Fibroblast of gingiva (primary cell): ENCODE measurements around the gene SLC25A11.
A peak's percentile ranks its signal among the peaks of the same experiment; 100 is the strongest.
"Not testable (repeated sequence)": the region's sequence is repeated elsewhere in the genome, so short reads cannot be mapped to it uniquely, and the experiment has no call there.

Source experiments
- DNase-seq: peaks from one replicate; pipeline ENCODE4 v3.0.0-alpha.2; 2011; ENCODE audit warnings: low read depth

SLC25A11 gene

GRCh38 chr17:4919511-4920047 lies 20.3 kb downstream of the SLC25A11 start:
- DNase-seq, result no peak

- DNase-seq, result not testable (repeated sequence)
These were observed 25.3 kb downstream of the SLC25A11 start for GRCh38 chr17:4914551-4914950.

GRCh38 chr17:4913994-4914393 lies 25.9 kb downstream of the SLC25A11 start:
- no peak for DNase-seq

- peak; percentile 93 for DNase-seq
These were observed 30.9 kb downstream of the SLC25A11 start for GRCh38 chr17:4908711-4909496.

- no peak for DNase-seq
These were observed 31.5 kb downstream of the SLC25A11 start for GRCh38 chr17:4908301-4908700.

- not testable (repeated sequence) for DNase-seq
These were observed 33.2 kb downstream of the SLC25A11 start for GRCh38 chr17:4906642-4907041.

GRCh38 chr17:4903051-4903818 lies 36.6 kb downstream of the SLC25A11 start, which contains the start of gene CHRNE:
CHRNE (minus strand) TSS chr17:4903098; CDS start chr17:4903063, 35 bp downstream.
- DNase-seq, result peak; percentile 57

GRCh38 chr17:4902540-4902939 lies 37.3 kb downstream of the SLC25A11 start:
- no peak for DNase-seq

GRCh38 chr17:4901648-4902344 lies 38.0 kb downstream of the SLC25A11 start:
- no peak for DNase-seq

- DNase-seq, result no peak
These were observed 38.7 kb downstream of the SLC25A11 start for GRCh38 chr17:4901108-4901647.

- DNase-seq, result no peak
These were observed 39.4 kb downstream of the SLC25A11 start for GRCh38 chr17:4900231-4901107.

- DNase-seq, result peak; percentile 67
These were observed 40.3 kb downstream of the SLC25A11 start, which contains the start of gene C17orf107 for GRCh38 chr17:4899341-4900230. C17orf107 (plus strand) TSS chr17:4899536; CDS start chr17:4899763, 227 bp downstream.

- no peak for DNase-seq
These were observed 40.9 kb downstream of the SLC25A11 start for GRCh38 chr17:4898927-4899326.

GRCh38 chr17:4898351-4898750 lies 41.5 kb downstream of the SLC25A11 start:
- DNase-seq, result no peak

GRCh38 chr17:4897785-4898184 lies 42.1 kb downstream of the SLC25A11 start:
- DNase-seq, result no peak

- no peak for DNase-seq
These were observed 42.6 kb downstream of the SLC25A11 start for GRCh38 chr17:4897198-4897687.

GRCh38 chr17:4896332-4897197 lies 43.3 kb downstream of the SLC25A11 start:
- DNase-seq, result no peak

GRCh38 chr17:4895657-4896331 lies 44.1 kb downstream of the SLC25A11 start:
- no peak for DNase-seq
